ENCODE results near the gene HIP1.

DNA sequence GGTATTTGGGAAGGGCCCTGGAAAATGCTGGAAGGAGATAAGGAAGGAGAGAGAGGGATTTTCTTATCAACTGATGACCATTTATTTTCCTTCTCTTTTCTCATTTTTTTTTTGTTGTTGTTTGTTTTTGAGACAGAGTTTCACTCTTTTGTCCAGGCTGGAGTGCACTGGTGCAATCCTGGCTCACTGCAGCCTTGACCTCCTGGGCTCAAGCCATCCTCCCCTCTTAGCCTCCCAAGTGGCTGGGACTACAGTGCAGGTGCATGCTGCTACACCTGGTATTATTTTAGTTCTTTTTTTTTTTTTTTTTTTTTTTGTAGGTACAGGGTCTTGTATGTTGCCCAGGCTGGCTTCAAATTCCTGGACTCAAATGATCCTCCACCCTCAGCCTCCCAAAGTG is 52.2 kb downstream of the HIP1 start:
- TF ChIP-seq GATA3 (IDR thresholded peaks at IDR 0.05; ENCODE audit: low read depth, low read length) (no peak), GATA2 (IDR thresholded peaks at IDR 0.05; ENCODE audit: low read depth, low read length) (no peak)

All from SH-SY5Y (cell line).